Esophagus squamous epithelium (tissue), 4 donors: Measurements from ENCODE around the gene RIMBP2.

ENCODE experiments used
- POLR2A ChIP-seq, 4 donors: fragments of 450-650 bp; IDR thresholded peaks; one replicate each; pipeline ENCODE4 v1.6.1; 2017; ENCODE audit warnings: antibody characterized with exemption in 4 of 4, mild to moderate bottlenecking in 4 of 4, moderate library complexity in 3 of 4
- TF ChIP-seq, protein P1 (sequence below), 6 experiments: fragments of 450-650 bp in 4 of 6; fragments of 200-600 bp in 2 of 6; sonication (generic) in 2 of 6; IDR thresholded peaks; one replicate each; pipeline ENCODE4 v1.5.1; 2016 to 2019; ENCODE audit warnings: antibody characterized with exemption in 6 of 6, mild to moderate bottlenecking in 4 of 6, moderate library complexity in 4 of 6

DNA sequence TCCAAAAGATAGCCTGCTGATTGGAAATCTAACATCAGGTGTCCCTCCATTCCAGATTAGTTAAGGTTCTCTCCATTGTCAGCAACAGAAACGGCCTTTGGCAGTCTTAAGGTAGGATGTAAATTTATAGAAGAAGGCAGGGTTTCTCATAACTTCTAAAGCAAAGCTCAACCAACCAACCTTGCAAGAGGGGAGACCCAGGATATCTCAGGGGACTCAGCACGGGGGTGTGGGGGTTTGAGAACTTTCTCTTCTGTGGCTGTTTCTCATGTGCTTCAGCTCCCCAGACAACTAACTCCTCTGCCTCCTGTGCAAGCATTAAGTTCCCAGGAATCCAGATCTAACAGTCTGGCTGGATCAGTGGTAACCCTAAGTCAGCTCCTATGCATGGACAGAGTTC, 148.1 kb downstream of the RIMBP2 start:
- TF ChIP-seq, protein P1, sequence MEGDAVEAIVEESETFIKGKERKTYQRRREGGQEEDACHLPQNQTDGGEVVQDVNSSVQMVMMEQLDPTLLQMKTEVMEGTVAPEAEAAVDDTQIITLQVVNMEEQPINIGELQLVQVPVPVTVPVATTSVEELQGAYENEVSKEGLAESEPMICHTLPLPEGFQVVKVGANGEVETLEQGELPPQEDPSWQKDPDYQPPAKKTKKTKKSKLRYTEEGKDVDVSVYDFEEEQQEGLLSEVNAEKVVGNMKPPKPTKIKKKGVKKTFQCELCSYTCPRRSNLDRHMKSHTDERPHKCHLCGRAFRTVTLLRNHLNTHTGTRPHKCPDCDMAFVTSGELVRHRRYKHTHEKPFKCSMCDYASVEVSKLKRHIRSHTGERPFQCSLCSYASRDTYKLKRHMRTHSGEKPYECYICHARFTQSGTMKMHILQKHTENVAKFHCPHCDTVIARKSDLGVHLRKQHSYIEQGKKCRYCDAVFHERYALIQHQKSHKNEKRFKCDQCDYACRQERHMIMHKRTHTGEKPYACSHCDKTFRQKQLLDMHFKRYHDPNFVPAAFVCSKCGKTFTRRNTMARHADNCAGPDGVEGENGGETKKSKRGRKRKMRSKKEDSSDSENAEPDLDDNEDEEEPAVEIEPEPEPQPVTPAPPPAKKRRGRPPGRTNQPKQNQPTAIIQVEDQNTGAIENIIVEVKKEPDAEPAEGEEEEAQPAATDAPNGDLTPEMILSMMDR (IDR thresholded peaks at IDR 0.05), result no peak
- TF ChIP-seq POLR2A (IDR thresholded peaks at IDR 0.05), result no peak
